ENCODE results near the gene PYGB.
"Not testable (repeated sequence)": the region's sequence is repeated elsewhere in the genome, so short reads cannot be mapped to it uniquely, and the experiment has no call there.

The PYGB gene

DNA sequence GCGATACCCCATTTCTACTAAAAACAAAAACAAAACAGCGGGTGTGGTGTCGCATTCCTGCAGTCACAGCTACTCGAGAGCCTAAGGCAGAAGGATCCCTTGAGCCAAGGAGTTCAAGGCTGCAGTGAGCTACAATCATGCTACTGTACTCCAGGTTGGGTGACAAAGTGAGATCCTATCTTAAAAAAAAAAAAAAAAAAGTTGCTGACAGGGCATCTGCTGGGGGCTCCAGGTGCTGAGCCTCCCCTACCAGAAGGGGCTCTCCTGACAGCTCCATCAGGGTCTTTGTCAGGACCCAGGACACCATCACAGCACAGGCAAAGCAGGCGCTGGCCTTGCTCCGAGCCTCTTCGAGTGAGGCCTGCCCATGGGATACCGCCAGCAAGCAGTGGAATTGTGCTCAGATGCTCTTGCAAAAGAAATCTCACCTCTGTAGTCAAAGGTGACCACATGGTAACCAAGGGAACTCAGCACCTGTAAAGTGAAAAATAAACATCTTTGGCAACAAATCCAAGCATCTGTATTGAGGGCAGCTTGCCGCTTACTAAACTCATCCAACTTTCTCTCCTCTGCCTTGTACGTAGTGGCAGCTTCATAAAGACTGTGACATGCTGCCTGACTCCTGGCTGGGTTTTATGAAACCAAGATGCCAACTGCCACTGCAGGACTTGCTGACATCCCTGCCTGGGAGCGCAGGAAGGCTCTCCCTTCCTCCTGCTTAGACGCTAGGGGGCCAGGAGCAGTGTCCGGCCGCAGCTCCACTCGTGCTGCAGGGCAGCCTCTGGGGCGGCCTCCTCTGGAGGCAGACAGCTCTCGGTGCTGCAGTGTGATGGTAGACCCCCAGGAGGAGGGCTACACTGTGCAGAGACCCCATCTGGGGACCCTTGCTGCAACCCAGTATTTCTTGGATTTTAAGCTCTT lies 66.9 kb downstream of the PYGB start:
- DNase-seq = peak; percentile 79

DNA sequence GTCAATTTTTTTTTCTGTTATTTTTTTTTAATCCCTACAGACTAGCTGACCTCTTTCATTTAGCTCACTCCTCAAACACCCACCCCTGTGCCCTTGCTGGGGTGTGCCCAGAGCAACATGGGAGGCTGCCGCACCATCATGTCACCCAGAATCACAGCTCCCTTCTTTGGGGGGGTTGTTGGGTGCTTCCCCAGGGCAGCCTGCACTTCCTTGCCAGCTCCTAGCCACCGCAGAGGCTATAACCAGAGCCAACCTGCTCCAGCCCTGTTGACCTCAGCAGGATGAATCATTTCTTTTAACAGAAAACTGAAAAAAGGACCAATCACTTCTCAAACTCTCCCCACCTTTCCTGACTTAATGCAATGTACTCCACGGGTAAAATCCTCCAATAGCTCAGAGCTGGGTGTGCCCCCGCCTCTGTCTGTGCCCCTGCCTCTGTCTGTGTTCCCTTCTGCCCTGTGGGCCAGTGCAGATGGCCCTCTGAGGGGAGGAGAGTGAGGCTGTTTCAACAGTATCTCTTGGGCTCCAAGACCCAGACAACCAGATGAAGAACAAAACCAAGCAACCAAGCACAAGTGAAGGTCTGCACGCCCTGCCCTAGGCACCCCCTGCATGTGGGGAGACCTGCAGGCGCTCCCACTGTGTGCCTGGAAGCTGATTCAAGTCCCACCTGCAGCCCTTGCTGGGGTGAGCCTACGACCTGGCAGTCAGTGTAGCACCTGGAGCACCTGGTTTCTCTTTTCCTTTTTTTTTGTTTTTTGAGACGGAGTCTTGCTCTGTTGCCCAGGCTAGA lies 67.7 kb downstream of the PYGB start:
- no peak for DNase-seq

DNA sequence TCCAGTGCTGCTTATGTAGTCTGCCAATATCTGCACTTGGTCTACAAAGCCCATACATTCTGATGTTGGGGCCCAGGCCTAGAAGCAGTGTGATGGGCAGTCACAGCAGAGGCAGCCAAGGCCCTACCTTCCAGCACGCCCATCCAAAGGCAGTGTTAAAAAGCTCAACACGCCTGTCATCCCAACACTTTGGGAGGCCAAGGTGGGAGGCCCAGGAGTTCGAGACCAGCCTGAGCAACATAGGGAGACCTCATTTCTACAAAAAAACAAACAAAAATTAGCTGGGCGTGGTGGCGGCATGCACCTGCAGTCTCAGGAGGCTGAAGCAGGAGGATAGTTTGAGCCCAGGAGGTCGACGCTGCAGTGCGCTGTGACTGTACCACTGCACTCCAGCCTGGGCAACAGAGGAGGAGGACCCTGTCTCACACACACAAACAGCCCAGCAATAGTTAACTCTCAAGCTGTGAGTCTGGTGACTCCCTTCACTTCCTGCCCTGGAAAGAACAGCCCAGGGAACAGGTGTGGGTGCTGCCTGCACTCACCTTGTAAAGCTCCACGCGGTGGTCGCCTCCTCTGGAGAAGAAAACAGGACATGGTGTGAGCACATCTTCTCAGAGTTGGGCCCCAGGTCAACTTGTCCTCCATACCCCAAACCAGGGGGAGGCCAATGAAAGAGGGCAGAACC lies 68.8 kb downstream of the PYGB start:
- no peak for DNase-seq

DNA sequence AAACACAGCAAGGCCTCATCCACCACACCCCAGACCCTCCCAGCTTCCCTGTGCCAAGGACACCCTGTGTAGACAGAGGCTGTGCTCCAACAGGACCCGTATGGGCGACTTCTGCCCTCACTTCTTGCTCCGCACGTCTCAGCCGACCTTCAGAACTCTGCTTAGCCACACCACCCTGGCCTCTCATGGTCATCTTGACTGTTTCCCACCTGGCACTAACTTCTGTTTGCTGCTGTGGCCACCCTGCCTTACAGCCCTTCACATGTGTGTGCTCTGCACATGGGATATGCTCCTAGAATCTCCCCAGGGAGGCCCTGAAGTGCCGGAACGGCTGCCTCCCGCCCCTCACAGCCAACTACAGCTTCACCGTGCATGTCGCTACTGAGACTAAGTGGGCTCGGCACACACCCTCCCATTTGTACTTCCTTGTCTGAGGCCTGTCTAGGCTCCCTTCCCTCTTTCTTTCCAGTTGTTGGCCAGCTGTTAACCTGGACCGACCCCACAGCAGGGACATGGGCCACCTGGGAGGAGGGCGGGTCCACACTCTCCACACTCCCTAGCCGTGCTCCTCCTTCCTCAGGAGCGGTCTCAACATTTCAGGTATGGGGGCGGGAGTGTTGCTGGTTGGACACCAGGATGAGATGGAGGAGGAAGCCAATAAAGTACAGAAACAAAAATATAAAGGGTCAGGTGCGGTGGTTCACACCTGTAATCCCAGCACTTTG lies 69.6 kb downstream of the PYGB start:
- DNase-seq = no peak

DNA sequence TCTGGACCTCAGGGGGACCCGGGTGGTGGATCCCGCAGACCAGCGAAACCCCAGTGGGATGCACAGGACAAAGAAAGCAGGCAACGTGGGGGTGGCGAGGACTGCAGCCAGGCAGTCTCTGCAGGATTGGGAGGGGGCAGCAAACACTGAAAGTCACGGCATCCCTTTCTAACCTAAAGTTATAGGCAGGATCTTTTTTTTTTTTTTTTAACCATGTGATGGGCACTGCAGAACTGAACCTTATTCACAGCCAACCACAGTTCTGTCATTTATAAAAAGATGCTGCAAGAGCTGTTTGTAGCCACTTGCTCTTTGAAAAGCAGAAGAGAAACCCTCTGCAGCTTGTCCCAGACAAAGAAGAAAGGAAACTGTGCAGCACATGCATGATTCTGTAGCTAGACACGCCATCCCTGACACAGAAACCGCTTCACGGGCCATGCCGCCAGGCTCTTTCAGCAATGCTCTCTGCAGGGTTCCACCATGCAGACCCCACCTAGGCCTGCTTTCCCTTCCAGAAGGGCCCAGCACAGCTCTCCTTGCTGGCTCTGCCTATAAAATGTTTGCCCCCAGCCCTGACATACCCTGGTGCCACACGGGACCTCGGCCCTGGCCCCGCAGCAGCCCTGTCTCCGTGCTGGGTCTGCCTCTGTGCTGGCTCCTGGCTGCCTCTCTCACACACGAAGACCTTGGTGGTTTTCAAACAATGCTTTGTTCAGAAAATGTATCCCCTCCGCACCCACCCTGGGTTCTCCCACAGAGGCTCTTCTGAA lies 70.8 kb downstream of the PYGB start:
- no peak for DNase-seq

DNA sequence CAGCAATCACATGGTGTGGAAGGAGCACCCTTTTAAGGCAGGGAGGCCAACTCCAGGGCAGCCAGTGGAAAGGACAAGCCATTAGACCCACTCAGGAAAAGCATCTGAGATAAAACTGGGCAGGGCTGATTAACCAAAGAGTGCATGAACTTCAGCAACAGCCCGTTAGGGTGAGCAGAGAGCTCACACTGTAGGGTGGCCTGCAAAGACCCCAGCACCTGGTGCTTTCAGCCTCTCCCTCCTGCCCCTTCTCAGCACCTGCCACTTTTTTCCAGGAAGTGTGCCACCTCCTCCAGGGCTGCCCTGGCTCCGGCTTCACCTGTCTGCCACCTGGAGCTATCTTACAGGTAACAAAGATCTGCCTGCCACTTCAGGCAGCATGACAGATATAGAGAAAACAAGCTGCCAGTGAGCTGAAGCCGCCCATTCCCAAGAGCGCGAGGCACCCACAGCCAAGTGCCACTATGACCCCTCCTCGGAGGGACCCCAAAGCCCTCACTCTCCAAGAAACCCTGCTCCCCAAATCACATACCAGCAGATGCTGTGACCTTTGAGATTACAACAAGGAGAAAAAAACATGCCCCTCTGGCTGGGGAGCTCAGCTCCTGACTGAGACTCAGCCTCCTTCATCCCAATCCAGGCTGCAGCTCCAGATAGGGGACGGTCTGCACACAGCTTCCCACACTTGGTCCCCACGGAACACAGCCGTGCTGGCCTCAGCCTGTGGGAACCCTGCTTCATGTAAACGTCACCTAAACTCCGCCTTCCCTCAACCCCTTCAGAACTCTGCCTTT lies 71.6 kb downstream of the PYGB start:
- no peak for DNase-seq

DNA sequence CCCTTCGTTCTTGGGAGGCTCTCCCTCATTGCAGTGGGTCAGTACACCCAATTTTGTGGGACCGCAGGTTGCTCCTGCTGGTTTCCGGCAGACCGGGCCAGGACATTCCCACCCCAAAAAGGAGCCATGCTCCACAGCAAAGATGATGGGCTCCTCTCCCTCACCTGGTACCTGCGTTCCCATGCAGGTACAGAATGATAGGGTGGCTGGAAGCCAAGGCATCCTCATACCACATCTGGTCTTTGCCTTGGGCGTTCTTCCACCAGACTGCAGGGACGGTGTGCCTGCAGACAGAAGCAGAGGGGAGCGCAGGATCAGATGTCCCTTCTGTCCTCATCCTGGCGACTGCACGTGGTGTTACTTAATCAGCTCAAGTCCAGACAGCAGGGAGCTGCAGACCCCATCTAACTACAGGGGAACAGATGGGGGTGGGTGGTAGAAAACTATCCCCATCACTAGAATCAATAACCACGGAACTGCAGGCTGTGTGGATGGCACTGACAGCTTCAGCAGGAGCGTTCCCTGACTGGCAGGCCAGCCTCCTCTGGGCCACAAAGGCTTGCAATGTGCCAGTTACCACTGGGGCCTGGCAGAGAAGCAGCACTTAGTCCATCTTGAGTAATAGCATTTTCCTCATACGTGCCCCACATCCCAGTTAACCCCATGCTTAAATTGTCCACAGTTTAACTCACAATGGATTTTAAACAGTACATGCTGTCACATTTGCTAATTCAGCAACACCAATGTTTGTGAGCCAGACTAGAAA lies 72.3 kb downstream of the PYGB start:
- DNase-seq = no peak

DNA sequence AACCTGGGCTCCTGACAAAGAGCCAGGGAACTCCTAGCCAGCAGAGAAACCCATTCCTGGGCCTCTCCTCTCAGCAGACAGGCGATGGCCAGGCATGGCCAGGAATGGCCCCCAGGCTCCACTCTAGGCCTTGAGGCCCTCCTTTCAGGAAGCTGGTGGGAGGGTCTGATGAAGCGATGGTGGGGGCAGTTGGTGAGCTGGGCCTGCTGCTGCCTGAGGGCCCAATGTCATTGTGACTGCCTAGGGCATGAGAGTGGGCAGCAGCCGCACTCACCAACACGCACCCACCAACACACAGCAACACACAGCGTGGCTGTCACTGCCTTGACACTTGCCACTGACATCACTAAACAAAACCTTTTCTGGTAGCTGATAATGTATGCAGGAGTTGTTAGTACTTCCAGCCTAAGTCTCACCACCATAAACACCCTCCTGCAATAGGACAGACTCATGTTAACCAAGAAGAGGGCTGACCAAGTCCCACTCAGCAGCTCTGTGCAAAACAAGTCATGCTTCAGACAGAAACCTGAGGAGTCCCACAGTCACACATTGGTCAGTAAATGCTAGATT lies 73.5 kb downstream of the PYGB start:
- no peak for DNase-seq

DNA sequence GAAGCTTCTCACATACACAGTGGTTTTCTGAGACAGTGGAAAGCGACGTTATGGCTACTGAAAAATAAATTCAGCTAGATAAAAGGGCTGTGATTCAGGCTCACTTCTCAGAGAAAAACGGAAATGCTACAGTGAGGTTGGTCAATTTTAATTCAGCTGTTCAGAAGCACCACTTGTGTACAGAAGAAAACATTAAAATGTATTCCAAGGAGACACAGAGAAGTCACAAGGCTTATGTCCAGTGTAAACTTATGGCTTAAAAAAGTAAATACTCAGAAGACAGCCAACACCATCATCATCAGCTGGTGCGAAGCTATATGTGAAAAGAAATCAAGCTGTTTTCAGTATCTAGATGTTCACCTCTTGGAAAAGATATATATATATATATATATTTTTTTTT lies 74.1 kb downstream of the PYGB start:
- no peak for DNase-seq

DNA sequence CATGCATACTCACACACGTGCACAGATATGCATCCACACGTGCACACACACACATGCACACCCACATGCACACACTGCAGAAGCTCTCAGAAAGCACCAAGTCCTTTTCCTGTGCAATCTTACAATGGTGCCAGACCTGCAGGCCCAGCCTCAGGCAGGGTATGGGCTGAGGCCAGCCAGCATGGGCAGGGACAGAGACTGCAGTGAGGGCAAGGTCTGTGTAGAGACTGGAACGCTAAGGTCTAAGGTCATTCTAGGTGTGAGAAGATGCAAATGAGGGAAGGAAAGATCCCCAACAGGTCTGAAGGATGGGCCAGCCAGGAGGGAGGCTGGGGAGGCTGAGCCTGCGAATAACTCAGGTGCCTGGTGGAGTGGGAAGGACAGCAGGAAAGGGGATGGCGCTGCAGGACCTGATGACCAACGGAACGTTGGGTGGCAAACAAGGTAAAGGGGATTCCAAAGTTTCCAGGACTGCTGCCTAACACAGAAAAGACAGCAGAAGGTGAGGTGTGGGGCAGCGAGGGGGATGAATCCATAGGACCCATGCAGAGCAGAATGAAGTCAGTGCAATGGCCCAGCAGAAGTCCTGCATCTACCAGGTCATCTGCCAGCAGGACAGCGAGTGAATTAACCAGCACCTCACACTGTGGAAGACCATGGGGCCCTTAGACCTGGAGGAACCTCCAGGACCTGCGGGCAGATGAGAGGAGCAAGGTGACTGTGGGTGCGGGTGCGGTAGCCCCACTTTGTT lies 75.8 kb downstream of the PYGB start:
- no peak for DNase-seq

DNA sequence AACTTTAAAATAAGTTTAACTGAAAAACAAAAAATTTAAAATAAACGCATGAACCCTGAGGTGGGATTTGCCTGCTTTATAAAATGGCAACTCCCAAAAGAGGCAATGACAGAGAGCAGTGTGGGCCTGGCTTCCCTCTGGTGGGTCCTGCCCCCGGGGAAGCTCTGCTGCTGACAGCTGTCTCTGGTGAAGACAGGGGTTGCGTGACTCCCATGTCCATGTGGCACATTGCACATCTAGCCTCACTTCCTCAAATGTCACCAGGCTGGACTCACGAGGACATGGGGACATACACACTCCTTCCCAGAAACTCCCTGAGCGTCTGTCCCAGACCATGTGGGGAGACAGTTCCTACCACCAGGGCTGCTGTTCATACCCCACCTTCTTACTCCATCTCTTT lies 76.5 kb downstream of the PYGB start:
- no peak for DNase-seq

DNA sequence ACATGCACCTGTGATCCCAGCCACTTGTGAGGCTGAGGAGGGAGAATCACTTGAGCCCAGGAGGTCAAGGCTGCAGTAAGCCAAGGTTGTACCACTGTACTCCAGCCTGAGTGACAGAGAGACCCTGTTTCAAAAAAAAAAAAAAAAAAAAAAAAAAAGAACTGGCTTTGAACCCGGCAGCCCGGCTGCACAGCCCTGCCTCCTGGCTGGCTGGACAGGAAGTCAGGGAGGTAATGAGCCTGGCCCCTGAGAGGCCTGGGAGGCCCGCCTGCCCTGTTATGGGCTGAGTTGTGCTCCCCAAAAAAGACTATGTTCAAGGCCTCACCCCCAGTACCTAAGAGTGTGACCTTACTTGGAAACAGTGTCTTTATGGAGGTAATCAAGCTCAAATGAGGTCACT lies 77.2 kb downstream of the PYGB start:
- no peak for DNase-seq

DNA sequence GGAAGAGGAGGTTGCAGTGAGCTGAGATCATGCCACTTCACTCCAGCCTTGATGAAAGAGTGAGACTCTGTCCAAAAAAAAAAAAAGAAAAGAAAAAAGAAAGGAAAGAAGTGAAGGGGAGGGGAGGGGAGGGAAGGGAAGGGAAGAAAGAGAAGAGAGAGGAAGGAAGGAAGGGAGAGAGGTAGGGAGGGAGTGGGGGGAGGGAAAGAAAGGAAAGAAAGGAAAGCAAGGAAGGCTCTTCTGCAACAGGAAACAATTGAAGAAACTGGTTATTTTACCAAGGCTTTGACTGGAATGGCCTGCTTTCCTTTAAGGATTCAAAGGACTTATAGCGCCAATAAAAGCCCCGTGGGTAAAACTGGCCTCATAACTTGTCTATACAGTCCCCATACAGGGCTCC lies 78.1 kb downstream of the PYGB start:
- DNase-seq = no peak

DNA sequence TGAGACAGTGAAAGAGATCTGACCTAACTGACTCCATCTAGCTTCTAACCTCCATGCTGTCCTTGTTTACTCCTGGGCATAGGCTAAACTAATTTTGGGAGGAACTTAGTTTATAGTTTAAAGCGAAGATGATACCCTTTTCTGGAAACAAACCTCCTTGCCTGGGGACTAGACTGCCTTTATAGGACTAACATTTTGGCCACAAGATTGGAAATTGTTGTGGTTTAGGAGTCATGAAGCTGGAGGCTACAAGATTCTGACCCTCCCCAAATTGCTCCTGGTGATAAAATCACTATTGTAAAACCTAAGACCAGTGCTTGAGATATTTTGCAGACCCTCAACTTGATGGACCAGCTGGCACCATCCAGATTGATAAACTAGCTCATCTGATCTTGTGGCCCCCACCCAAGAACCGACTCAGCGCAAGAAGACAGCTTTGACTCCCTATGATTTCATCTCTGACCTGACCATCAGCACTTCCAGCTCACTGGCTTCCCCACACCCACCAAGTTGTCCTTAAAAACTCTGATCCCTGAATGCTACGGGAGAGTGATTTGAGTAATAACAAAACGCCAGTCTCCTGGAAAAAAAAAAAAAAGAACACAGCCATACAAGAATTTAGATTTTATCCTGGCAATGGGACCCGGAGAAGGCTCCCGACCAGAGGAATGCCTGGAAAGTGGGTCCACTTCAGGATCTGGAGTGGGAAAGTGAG lies 79.8 kb downstream of the PYGB start:
- DNase-seq = no peak

DNA sequence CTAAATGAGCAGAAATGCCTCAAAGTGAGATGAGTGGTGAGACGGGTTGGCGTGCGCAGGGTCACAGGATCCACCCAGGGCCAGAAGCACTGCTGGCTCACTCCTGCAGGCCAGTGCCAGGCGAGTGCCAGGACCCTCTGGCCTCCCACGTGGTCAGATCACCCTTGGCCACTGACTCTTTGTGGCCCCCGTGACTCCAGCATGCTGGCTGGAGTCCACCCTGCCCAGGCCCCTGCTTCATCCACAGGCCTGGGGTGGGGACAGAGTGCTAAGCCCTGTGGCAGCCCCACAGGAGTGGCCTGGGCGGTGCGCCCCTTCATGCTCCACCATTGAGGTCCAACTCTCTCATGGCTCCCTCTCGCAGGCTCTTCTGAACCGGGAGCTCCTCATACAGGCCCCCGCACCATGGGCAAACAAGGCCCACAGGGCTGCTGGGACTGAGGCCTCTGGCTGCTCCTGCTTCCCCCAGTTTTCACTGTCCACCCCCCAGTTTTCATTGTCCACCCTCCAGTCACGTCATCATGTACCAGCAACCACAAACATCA lies 81.1 kb downstream of the PYGB start:
- no peak for DNase-seq

DNA sequence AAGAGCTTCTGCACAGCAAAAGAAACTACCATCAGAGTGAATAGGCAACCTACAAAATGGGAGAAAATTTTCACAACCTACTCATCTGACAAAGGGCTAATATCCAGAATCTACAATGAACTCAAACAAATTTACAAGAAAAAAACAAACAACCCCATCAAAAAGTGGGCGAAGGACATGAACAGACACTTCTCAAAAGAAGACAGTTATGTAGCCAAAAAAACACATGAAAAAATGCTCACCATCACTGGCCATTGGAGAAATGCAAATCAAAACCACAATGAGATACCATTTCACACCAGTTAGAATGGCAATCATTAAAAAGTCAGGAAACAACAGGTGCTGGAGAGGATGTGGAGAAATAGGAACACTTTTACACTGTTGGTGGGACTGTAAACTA lies 87.1 kb downstream of the PYGB start:
- not testable (repeated sequence) for DNase-seq

DNA sequence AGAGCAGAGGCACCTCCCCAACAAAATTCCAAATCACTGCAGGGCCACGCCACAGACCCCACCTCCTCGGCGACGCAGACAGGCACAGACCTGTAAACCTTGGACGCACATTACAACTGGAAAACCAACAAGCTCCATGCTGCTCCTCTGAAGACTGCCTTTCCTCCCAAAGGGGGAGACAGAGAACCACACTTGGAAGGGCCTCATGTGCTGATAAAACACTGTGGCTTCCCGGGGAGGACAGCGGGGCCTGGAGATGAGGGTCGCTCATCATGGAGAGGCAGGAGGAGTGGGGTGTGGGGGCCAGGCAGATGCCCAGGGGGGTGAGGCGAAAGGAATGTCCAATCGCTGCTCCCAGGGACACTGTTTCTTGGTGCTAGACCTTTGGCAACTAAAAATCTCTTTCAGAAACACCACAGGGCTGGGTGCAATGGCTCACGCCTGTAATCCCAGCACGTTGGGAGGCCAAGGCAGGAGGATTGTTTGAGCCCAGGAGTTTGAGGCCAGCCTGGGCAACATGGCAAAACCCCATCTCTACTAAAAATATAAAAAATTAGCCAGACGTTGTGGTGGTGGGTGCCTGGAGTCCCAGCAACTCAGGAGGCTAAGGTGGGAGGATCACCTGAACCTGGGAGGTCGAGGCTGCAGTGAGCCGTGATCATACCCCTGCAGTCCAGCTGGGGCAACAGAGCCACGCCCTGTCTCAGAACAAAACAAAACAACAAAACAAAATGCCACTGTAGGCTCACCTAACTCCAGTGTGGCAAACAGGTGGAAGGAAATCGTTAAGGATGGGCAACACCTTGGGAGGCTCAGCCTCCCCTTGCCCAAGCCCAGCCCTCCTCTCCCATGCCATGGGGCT lies 88.9 kb downstream of the PYGB start:
- DNase-seq = peak; percentile 33

Measured in 8988T (cell line).